Karpas-422 (cell line): ENCODE results near the gene GIT1. TPM values are rescaled to one million over a fixed set of nuclear protein-coding genes. Genes with fewer than 3 reads are reported as not detected.

Experiments
- DNase-seq: peaks from one replicate; pipeline ENCODE4 v3.0.0-alpha.2; 2015
- H2AFZ ChIP-seq: fragments of 200-600 bp; sonication (generic); 2 replicates; pipeline ENCODE4 v1.6.1; 2014; ENCODE audit warnings: antibody characterized with exemption, low read length, mixed read lengths
- H3K27ac ChIP-seq: fragments of 200-600 bp; sonication (generic); 2 replicates; pipeline ENCODE4 v1.5.1; 2014; ENCODE audit warnings: mild to moderate bottlenecking, low read length, moderate library complexity
- H3K27me3 ChIP-seq: fragments of 200-600 bp; sonication (generic); 2 replicates; pipeline ENCODE4 v1.6.1; 2014; ENCODE audit warnings: low read length, mixed read lengths
- H3K36me3 ChIP-seq: fragments of 200-600 bp; sonication (generic); 2 replicates; pipeline ENCODE4 v1.6.1; 2014; ENCODE audit warnings: low read length, mixed read lengths; ENCODE audit not compliant: insufficient read depth
- H3K4me1 ChIP-seq: fragments of 200-600 bp; sonication (generic); 2 replicates; pipeline ENCODE4 v1.6.1; 2014; ENCODE audit warnings: mild to moderate bottlenecking, low read length, mixed read lengths
- H3K4me2 ChIP-seq: fragments of 200-600 bp; sonication (generic); 2 replicates; pipeline ENCODE4 v1.6.1; 2014; ENCODE audit warnings: low read length, low read depth, mild to moderate bottlenecking; ENCODE audit not compliant: poor library complexity, severe bottlenecking
- H3K4me3 ChIP-seq: fragments of 200-600 bp; sonication (generic); 2 replicates; pipeline ENCODE4 v1.5.1; 2014; ENCODE audit warnings: mild to moderate bottlenecking, antibody characterized with exemption, low read length, mixed read lengths
- H3K79me2 ChIP-seq: fragments of 200-600 bp; sonication (generic); 2 replicates; pipeline ENCODE4 v1.6.1; 2014; ENCODE audit warnings: mild to moderate bottlenecking, low read length, mixed read lengths
- H3K9ac ChIP-seq: fragments of 200-600 bp; sonication (generic); 2 replicates; pipeline ENCODE4 v1.6.0; 2014; ENCODE audit warnings: low read length
- H3K9me2 ChIP-seq: fragments of 200-600 bp; sonication (generic), shearing (Covaris generic); replicated peaks from 2 replicates; pipeline ENCODE4 v1.6.0; 2014; ENCODE audit warnings: mild to moderate bottlenecking, low read length, moderate library complexity; ENCODE audit not compliant: insufficient read depth
- H3K9me3 ChIP-seq: fragments of 300-700, 200-600 bp; sonication (generic); 2 replicates; pipeline ENCODE4 v1.6.1; 2014; ENCODE audit warnings: low read length, mixed read lengths
- H4K20me1 ChIP-seq: fragments of 200-600 bp; sonication (generic); 2 replicates; pipeline ENCODE4 v1.6.1; 2014; ENCODE audit warnings: mild to moderate bottlenecking, antibody characterized with exemption, low read length, low read depth; ENCODE audit not compliant: insufficient read depth
- total RNA-seq: library from RNA; depleted of rRNA; stranded (reverse); fragments of >200 nt; shearing (Covaris generic); gene quantifications from 2 replicates; pipeline ENCODE4 v1.2.3, GENCODE V29; 2014; ENCODE audit warnings: low replicate concordance

The GIT1 gene
- total RNA-seq, 1 experiment from 2014 or later = 58.7 TPM

DNA sequence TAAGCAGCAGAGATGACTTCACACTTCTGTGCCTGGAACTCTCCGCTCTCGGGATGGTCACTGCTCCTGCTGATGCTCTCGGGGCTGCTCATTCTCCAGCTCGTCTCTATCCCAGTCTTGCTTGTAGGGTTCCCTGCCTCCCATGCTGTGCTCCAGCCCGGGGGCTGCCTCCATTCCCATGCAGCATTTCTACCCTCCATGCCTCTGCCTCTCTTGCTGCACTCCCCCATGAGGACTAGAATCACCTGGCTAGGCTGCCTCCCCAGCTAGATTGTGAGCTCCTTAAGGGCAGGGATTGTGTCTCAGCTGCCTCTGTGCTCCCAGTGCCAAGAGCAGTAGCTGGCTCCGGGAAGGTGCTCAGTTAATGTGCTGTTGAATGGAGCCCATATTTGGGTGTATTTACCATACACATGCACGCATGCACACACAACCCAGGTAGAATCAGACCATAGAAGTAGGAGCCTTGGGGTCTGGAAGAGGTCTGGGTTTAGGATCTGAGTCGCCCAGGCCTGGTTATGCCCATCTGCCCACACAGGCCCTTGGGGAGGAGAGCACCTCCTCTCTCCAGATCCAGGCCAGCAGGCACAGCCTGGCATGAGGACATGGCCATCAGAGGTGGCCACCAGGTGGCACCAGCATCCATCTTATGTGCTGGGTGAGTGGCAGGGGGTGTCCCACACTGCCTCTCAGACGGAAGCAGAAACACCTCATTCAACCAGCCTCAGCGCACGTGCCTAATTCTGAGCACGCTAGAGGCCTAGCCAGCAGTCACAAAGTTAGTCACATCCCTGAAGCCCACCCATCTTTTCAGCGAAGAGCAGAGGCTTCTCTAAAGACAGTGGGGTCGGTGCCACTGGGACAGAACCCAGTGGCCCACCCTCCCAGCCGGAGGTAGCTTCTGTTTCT is 9.3 kb downstream of the GIT1 start:
- peaks cover 33% of the 10 kb centered on the region for H3K79me2 ChIP-seq
- H3K9me3 ChIP-seq = no peaks in the 10 kb centered on the region; the same call in 1 of the 2 replicates
- no peak overlapping the region for H2AFZ ChIP-seq
- H3K9me2 ChIP-seq = no peaks in the 10 kb centered on the region
- peak overlapping the region; percentile 45; the same call in 1 of the 2 replicates for H3K27ac ChIP-seq
- no peaks in the 10 kb centered on the region for H4K20me1 ChIP-seq
- H3K27me3 ChIP-seq = no peaks in the 10 kb centered on the region
- H3K4me3 ChIP-seq = no peak overlapping the region
- H3K36me3 ChIP-seq = peaks cover 31% of the 10 kb centered on the region
- H3K9ac ChIP-seq = peak overlapping the region; percentile 47; the same call in 1 of the 2 replicates
- DNase-seq = peak; percentile 95
- peaks cover 20% of the 10 kb centered on the region for H3K4me1 ChIP-seq
- no peak overlapping the region for H3K4me2 ChIP-seq

GRCh38 chr17:29578626-29579485 is 10.6 kb downstream of the GIT1 start:
- no peak overlapping the region for H2AFZ ChIP-seq
- peaks cover 20% of the 10 kb centered on the region for H3K79me2 ChIP-seq
- H3K4me3 ChIP-seq = no peak overlapping the region
- DNase-seq = no peak
- no peaks in the 10 kb centered on the region; the same call in 1 of the 2 replicates for H3K9me3 ChIP-seq
- H4K20me1 ChIP-seq = no peaks in the 10 kb centered on the region
- H3K27ac ChIP-seq = no peak overlapping the region
- H3K4me2 ChIP-seq = no peak overlapping the region
- H3K36me3 ChIP-seq = peaks cover 28% of the 10 kb centered on the region
- peaks cover 14% of the 10 kb centered on the region for H3K4me1 ChIP-seq
- H3K9me2 ChIP-seq = no peaks in the 10 kb centered on the region
- H3K27me3 ChIP-seq = no peaks in the 10 kb centered on the region
- no peak overlapping the region for H3K9ac ChIP-seq

DNA sequence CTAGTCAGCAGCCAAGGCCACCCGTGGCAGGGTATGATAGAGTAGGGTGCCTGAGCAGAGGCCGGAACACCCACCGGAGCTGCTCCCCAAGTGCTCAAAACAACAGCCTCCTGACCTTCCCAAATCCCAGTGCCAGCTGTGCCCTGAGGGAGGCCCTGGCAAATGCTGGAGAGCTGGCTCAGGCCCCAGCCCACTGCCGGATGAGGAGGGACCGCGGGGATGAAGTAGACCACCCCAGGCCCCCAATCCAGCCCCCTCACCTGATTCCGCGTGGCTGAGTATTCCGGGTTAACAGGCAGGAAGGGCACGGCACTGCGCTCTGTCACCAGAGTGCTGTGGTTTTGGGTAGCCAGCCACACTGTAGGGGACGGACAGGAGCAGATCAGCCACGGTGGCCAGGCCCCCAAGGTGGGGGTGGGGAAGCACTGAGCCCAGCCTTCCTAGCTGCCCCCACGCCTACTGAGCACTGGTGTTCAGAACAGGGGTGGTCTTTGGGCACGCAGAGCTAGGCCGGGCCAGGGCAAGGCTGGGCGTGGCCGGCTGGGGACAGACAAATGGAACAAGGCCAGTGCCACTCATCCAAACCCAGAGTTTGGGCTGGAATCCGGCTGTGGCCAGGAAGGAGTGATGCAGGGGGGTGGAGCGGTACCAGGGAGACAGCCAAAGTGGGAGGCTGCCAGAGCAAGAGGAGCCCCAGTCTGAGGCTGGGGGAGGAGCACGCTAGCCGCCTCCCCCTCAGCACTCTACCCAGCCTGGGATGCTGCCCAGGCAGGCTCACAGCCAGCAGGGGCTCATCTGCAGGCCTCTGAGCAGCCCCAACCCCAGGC is 11.8 kb downstream of the GIT1 start:
- Histone ChIP-seq H3K27ac (no peak overlapping the region), H3K4me1 (peaks cover 14% of the 10 kb centered on the region), H2AFZ (no peak overlapping the region), H3K9ac (no peak overlapping the region), H3K4me2 (no peak overlapping the region), H3K4me3 (no peak overlapping the region), H3K36me3 (peaks cover 18% of the 10 kb centered on the region), H3K9me3 (no peaks in the 10 kb centered on the region), H3K9me2 (no peaks in the 10 kb centered on the region), H4K20me1 (no peaks in the 10 kb centered on the region), H3K27me3 (no peaks in the 10 kb centered on the region), H3K79me2 (peaks cover 8% of the 10 kb centered on the region; the same call in 1 of the 2 replicates)
- DNase-seq = no peak

- Histone ChIP-seq H2AFZ (no peak overlapping the region), H3K9me2 (no peaks in the 10 kb centered on the region), H3K27ac (no peak overlapping the region), H3K27me3 (no peaks in the 10 kb centered on the region), H3K36me3 (peaks cover 15% of the 10 kb centered on the region), H3K4me2 (no peak overlapping the region), H3K4me1 (peaks cover 14% of the 10 kb centered on the region), H4K20me1 (no peaks in the 10 kb centered on the region), H3K9ac (no peak overlapping the region), H3K4me3 (no peak overlapping the region), H3K79me2 (peaks cover 5% of the 10 kb centered on the region; the same call in 1 of the 2 replicates), H3K9me3 (no peaks in the 10 kb centered on the region)
- no peak for DNase-seq
Observed at GRCh38 chr17:29577001-29577370, 12.5 kb downstream of the GIT1 start.

DNA sequence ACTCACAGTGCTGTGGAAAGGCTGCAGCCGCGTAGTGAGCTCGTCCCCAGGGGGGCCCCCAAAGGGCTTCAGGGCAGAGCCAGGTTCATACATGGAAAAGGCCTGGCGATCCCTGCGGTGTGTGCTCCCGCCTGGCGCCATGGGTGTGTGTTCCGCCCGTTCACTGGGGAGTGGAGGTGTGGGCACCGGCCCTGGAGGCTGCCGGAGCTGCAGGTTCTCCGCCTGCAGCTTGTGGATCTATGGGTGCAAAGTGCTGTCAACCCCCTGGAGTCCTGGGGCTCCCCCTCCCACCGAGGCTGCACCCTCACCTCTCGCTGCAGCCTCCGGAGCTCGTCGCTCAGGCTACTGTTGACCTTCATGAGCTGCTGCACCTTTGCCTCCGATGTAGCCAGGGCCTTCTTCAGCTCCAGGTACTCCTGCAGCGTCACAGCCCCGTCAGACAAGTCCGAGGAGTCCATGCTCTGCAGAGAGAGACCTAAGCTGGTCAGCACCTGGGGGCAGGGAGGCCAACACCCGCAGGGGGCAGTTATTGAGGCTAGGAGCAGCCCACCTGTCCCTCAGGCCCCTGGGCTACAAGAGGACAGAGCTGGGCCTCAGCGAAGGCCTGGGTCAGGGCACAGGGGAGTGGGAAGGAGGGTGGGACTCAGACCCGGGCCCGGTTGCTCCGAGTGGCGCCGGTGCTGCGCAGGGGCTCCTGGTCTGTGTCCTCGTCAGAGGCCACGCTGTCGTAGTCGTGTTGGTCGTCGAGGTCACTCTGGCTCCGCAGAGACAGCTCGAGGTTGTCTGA is 13.0 kb downstream of the GIT1 start:
- Histone ChIP-seq H3K27me3 (no peaks in the 10 kb centered on the region), H3K36me3 (peaks cover 14% of the 10 kb centered on the region; the same call in 1 of the 2 replicates), H3K4me2 (no peak overlapping the region), H2AFZ (no peak overlapping the region), H3K79me2 (peaks cover 5% of the 10 kb centered on the region; the same call in 1 of the 2 replicates), H3K9ac (no peak overlapping the region), H3K27ac (no peak overlapping the region), H3K9me2 (no peaks in the 10 kb centered on the region), H3K9me3 (no peaks in the 10 kb centered on the region), H4K20me1 (no peaks in the 10 kb centered on the region), H3K4me1 (peaks cover 10% of the 10 kb centered on the region), H3K4me3 (no peak overlapping the region)
- no peak for DNase-seq

DNA sequence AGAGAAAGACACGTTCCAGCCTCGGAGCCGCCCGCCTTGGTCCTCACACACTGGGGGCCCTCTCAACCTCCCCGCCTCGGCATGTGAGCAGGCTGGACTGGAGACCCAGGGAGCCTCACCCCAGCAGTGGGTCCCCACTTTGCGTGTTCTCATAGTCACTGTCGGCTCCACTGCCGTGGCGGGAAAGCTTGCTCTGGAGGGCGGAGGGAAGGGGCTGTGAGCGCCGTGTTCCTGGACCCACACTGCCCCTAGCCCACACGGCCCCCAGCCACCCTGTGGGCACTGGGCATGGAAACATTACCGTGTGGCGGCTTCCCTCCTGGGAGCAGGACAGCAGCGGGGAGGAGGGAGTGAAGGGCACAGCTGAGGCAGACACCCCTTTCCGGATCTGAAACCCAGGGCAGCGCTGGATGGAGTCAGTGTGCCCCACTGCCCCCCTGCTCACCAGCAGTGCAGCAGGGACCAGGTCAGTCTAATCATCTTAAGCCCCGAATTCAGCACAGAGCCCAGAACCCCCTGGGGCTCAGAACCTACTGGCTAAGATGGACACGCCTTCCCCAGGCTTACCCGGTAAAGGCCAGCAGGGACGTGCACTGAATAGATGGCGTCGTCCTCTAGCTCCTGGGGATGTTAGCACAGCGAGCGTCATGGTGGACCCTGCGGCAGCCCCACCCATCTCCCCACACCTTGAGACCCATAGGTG is 13.8 kb downstream of the GIT1 start:
- Histone ChIP-seq H3K9ac (no peak overlapping the region), H4K20me1 (no peaks in the 10 kb centered on the region), H3K79me2 (peaks cover 5% of the 10 kb centered on the region; the same call in 1 of the 2 replicates), H3K36me3 (peaks cover 8% of the 10 kb centered on the region; the same call in 1 of the 2 replicates), H3K9me3 (no peaks in the 10 kb centered on the region), H3K4me2 (no peak overlapping the region), H3K9me2 (no peaks in the 10 kb centered on the region), H3K4me3 (no peak overlapping the region), H3K27ac (no peak overlapping the region), H3K27me3 (no peaks in the 10 kb centered on the region), H2AFZ (no peak overlapping the region), H3K4me1 (peaks cover 3% of the 10 kb centered on the region)
- DNase-seq = no peak
